IPS DF 4.7 (cell line): ENCODE data around the gene HRG.
"Not testable (repeated sequence)": the region's sequence is repeated elsewhere in the genome, so short reads cannot be mapped to it uniquely, and the experiment has no call there.

Source experiments
- DNase-seq: peaks from one replicate; pipeline ENCODE4 v3.0.0-alpha.2; 2013; ENCODE audit warnings: low spot score; ENCODE audit errors: extremely low read depth

Gene HRG

GRCh38 chr3:186665625-186666188 lies at the start of gene HRG:
HRG (plus strand) TSS chr3:186666014; CDS start chr3:186666032, 18 bp downstream.
- DNase-seq, result no peak

GRCh38 chr3:186616299-186616617 lies 49.6 kb upstream of the HRG start:
- no peak for DNase-seq

- DNase-seq, result peak; percentile 28
These were observed 48.5 kb upstream of the HRG start for GRCh38 chr3:186617036-186617946.

GRCh38 chr3:186618318-186618938 lies 47.4 kb upstream of the HRG start:
- DNase-seq, result no peak

GRCh38 chr3:186619787-186620212 lies 46.0 kb upstream of the HRG start:
- DNase-seq, result no peak

GRCh38 chr3:186620213-186621092 lies 45.4 kb upstream of the HRG start:
- no peak for DNase-seq

- no peak for DNase-seq
These were observed 43.7 kb upstream of the HRG start for GRCh38 chr3:186621894-186622650.

- no peak for DNase-seq
These were observed 43.0 kb upstream of the HRG start for GRCh38 chr3:186622651-186623310.

- DNase-seq, result no peak
These were observed 41.2 kb upstream of the HRG start for GRCh38 chr3:186624598-186624997.

GRCh38 chr3:186625600-186626042 lies 40.2 kb upstream of the HRG start:
- DNase-seq, result no peak

GRCh38 chr3:186626254-186626847 lies 39.5 kb upstream of the HRG start:
- DNase-seq, result no peak

GRCh38 chr3:186627852-186628414 lies 37.9 kb upstream of the HRG start:
- no peak for DNase-seq

GRCh38 chr3:186628756-186629155 lies 37.1 kb upstream of the HRG start:
- no peak for DNase-seq

- no peak for DNase-seq
These were observed 34.7 kb upstream of the HRG start for GRCh38 chr3:186630950-186631641.

- DNase-seq, result no peak
These were observed 32.3 kb upstream of the HRG start for GRCh38 chr3:186633481-186633880.

GRCh38 chr3:186634207-186634606 lies 31.6 kb upstream of the HRG start:
- DNase-seq, result not testable (repeated sequence)

GRCh38 chr3:186635532-186635931 lies 30.3 kb upstream of the HRG start:
- no peak for DNase-seq

GRCh38 chr3:186636536-186636935 lies 29.3 kb upstream of the HRG start:
- DNase-seq, result no peak

GRCh38 chr3:186637686-186638085 lies 28.1 kb upstream of the HRG start:
- no peak for DNase-seq
